ENCODE results near the gene CD300LG. TPM values are rescaled to one million over a fixed set of nuclear protein-coding genes. Genes with fewer than 3 reads are reported as not detected.
A peak's percentile ranks its signal among the peaks of the same experiment; 100 is the strongest.

The CD300LG gene
- total RNA-seq, 1 donor from 2014 or later = 5.4 TPM

DNA sequence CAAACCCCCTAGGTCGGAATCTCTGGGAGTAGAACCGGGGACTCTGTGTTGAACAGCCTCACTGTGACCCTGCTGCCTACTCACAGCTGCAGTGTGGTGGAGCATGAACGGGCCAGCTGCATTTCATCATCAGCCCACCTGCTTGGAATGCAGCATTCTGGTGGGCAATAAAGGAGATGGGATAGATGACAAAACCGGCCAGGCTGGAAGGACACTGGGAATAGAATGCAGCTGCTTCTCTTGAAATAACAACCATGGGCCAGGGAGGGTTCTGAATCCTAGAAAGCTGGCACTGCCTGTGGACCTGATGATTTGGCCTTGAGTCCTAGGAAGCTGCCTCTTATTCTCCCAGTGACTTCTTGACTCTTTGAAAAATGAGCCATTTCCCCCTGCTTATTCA is 43.2 kb upstream of the CD300LG start:
- no peak for DNase-seq (ENCODE audit: low spot score)
- Mint-ChIP-seq H3K27me3 (ENCODE audit: unreplicated experiment) (no peaks in the 10 kb centered on the region), H3K4me1 (ENCODE audit: unreplicated experiment) (peaks cover 7% of the 10 kb centered on the region), H3K9me3 (ENCODE audit: unreplicated experiment) (no peaks in the 10 kb centered on the region), H3K36me3 (ENCODE audit: low read depth, unreplicated experiment) (no peaks in the 10 kb centered on the region), H3K4me3 (ENCODE audit: unreplicated experiment) (no peak overlapping the region), H3K27ac (ENCODE audit: unreplicated experiment) (no peak overlapping the region)
- TF ChIP-seq, protein P1, sequence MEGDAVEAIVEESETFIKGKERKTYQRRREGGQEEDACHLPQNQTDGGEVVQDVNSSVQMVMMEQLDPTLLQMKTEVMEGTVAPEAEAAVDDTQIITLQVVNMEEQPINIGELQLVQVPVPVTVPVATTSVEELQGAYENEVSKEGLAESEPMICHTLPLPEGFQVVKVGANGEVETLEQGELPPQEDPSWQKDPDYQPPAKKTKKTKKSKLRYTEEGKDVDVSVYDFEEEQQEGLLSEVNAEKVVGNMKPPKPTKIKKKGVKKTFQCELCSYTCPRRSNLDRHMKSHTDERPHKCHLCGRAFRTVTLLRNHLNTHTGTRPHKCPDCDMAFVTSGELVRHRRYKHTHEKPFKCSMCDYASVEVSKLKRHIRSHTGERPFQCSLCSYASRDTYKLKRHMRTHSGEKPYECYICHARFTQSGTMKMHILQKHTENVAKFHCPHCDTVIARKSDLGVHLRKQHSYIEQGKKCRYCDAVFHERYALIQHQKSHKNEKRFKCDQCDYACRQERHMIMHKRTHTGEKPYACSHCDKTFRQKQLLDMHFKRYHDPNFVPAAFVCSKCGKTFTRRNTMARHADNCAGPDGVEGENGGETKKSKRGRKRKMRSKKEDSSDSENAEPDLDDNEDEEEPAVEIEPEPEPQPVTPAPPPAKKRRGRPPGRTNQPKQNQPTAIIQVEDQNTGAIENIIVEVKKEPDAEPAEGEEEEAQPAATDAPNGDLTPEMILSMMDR (IDR thresholded peaks at IDR 0.05; ENCODE audit: unreplicated experiment) = no peak

DNA sequence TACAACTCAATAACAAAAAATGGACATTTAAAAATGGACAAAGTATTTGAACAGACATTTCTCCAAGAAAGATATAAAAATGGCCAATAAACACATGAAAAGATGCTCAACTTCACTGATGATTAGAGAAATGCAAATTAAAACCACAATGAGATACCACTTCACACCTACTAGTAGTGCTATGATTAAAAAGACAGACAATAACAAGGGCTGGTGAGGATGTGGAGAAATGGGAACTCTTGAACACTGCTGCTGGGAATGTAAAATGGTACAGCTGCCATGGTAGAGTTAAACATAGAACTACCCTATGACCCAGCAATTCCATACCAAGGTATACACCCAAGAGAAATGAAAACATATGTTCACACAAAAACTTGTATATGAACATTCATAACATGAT is 41.9 kb upstream of the CD300LG start:
- Mint-ChIP-seq H3K9me3 (ENCODE audit: unreplicated experiment) (no peaks in the 10 kb centered on the region), H3K4me1 (ENCODE audit: unreplicated experiment) (peaks cover 7% of the 10 kb centered on the region), H3K27ac (ENCODE audit: unreplicated experiment) (peak overlapping the region; percentile 20), H3K27me3 (ENCODE audit: unreplicated experiment) (no peaks in the 10 kb centered on the region), H3K36me3 (ENCODE audit: low read depth, unreplicated experiment) (no peaks in the 10 kb centered on the region), H3K4me3 (ENCODE audit: unreplicated experiment) (no peak overlapping the region)
- DNase-seq (ENCODE audit: low spot score) = no peak
- TF ChIP-seq, protein P1 (IDR thresholded peaks at IDR 0.05; ENCODE audit: unreplicated experiment) = no peak

- no peak overlapping the region for H3K27ac Mint-ChIP-seq (ENCODE audit: unreplicated experiment)
- no peaks in the 10 kb centered on the region for H3K36me3 Mint-ChIP-seq (ENCODE audit: low read depth, unreplicated experiment)
- peaks cover 2% of the 10 kb centered on the region for H3K27me3 Mint-ChIP-seq (ENCODE audit: unreplicated experiment)
- DNase-seq (ENCODE audit: low spot score) = no peak
- no peaks in the 10 kb centered on the region for H3K9me3 Mint-ChIP-seq (ENCODE audit: unreplicated experiment)
- TF ChIP-seq, protein P1 (IDR thresholded peaks at IDR 0.05; ENCODE audit: unreplicated experiment) = no peak
- no peak overlapping the region for H3K4me3 Mint-ChIP-seq (ENCODE audit: unreplicated experiment)
- H3K4me1 Mint-ChIP-seq (ENCODE audit: unreplicated experiment) = peaks cover 6% of the 10 kb centered on the region
Measured at GRCh38 chr17:43808076-43808475, 38.9 kb upstream of the CD300LG start.

DNA sequence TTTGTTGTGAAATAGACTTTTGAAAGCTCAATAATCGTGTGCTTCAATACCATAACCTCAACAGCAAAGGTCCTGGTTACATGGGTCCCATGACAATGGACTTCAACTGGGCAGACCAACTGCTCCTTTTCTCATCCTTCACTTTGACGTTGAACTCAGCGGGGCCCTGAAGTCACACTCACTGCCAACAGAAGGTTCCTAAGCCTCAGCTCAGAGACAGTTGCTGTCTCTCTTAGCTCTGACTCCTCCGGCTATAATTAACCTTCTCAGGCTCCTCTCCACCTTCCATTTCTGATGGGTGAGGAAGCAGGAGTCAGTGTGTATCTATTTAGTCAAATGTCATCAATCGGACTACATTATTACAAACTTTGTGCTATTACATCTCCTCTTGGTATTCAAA is 37.9 kb upstream of the CD300LG start:
- Mint-ChIP-seq H3K4me3 (ENCODE audit: unreplicated experiment) (no peak overlapping the region), H3K36me3 (ENCODE audit: low read depth, unreplicated experiment) (no peaks in the 10 kb centered on the region), H3K27ac (ENCODE audit: unreplicated experiment) (no peak overlapping the region), H3K27me3 (ENCODE audit: unreplicated experiment) (peaks cover 2% of the 10 kb centered on the region), H3K4me1 (ENCODE audit: unreplicated experiment) (peaks cover 1% of the 10 kb centered on the region), H3K9me3 (ENCODE audit: unreplicated experiment) (no peaks in the 10 kb centered on the region)
- TF ChIP-seq, protein P1 (IDR thresholded peaks at IDR 0.05; ENCODE audit: unreplicated experiment) = no peak
- DNase-seq (ENCODE audit: low spot score) = no peak

- TF ChIP-seq, protein P1 (IDR thresholded peaks at IDR 0.05; ENCODE audit: unreplicated experiment) = no peak
- no peak for DNase-seq (ENCODE audit: low spot score)
- H3K4me1 Mint-ChIP-seq (ENCODE audit: unreplicated experiment) = peaks cover 9% of the 10 kb centered on the region
- peaks cover 6% of the 10 kb centered on the region for H3K36me3 Mint-ChIP-seq (ENCODE audit: low read depth, unreplicated experiment)
- peaks cover 2% of the 10 kb centered on the region for H3K27me3 Mint-ChIP-seq (ENCODE audit: unreplicated experiment)
- no peak overlapping the region for H3K27ac Mint-ChIP-seq (ENCODE audit: unreplicated experiment)
- no peaks in the 10 kb centered on the region for H3K9me3 Mint-ChIP-seq (ENCODE audit: unreplicated experiment)
- no peak overlapping the region for H3K4me3 Mint-ChIP-seq (ENCODE audit: unreplicated experiment)
Measured at GRCh38 chr17:43810226-43810715, 36.7 kb upstream of the CD300LG start.

Data from endothelial cell (in vitro differentiated cells).